DMS79 treated with DMSO at 0.1 percent for 48 hours (cell line): ENCODE data around the gene BCL2L12.
"Not testable (repeated sequence)": the region's sequence is repeated elsewhere in the genome, so short reads cannot be mapped to it uniquely, and the experiment has no call there.

Experiments used
- DNase-seq: peaks from one replicate; lab custom pipeline; 2025; lab: John Stamatoyannopoulos, UW

Gene BCL2L12

GRCh38 chr19:49713236-49713845 is 47.6 kb downstream of the BCL2L12 start:
- DNase-seq: no peak

DNA sequence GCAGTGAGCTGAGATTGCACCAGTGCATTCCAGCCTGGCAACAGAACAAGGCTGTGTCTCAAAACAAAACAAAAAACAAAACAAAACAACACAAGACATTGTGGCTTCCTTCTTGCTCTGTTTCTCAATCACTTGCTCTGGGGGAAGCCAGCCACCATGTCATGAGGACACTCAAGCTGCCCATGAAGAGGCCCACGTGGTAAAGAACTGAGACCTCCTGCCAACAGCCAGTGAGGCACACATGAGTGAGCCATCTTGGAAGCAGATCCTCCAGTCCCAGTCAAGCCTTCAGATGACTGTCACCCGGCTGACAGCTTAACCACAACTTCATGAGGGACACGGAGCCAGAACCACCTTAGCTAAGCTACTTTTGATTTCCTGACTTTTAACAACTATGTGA is 50.4 kb downstream of the BCL2L12 start:
- DNase-seq: peak; percentile 25

GRCh38 chr19:49718511-49718910 is 52.8 kb downstream of the BCL2L12 start:
- no peak for DNase-seq

DNA sequence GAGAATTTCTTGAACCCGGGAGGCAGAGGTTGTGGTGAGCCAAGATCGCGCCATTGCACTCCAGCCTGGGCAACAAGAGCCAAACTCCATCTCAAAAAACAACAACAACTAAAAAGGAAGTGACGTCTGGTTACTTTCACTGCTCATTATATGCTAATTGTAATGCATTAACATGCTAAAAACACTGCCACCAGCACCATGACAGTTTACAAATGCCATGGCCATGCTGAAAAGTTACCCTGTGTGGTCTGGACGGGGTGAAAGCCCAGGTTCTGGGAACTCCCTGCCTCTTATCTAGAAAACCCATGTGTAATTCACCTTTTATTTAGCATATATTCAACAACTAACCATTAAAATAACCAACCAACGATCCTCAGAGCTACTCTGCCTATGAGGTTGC is 53.3 kb downstream of the BCL2L12 start:
- no peak for DNase-seq

GRCh38 chr19:49719420-49719819 is 53.7 kb downstream of the BCL2L12 start:
- DNase-seq: not testable (repeated sequence)
